Measurements from ENCODE around the gene HS3ST4. TPM values are rescaled to one million over a fixed set of nuclear protein-coding genes. Genes with fewer than 3 reads are reported as not detected.

HS3ST4 gene
- total RNA-seq, 1 experiment from 2014 or later: not detected

- Mint-ChIP-seq H3K4me3 (ENCODE audit: unreplicated experiment) (no peak overlapping the region), H3K27me3 (ENCODE audit: insufficient read depth, unreplicated experiment) (no peaks in the 10 kb centered on the region)
These were observed 214.1 kb downstream of the HS3ST4 start for GRCh38 chr16:25905810-25906209.

DNA sequence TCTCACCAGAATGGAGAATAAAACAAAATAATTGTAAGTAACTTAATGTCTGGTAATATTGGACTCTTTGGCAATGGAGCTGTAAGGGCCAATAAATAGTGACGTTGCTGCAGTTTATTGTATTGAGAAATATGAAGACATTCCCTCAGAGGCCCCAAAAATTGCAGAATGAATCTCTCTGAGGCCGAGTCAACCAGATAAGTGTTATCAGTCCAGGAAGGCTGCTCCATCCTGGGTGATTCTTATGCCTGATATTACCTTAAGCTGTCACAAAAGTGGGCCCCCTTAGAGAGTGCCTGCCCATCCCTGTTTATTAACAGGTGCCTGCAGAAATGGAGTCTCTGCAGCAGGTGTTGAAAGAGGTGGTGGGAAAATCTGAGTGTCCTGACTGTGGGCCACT, 219.2 kb downstream of the HS3ST4 start:
- Mint-ChIP-seq H3K4me3 (ENCODE audit: unreplicated experiment) (no peak overlapping the region), H3K4me1 (ENCODE audit: insufficient read depth, unreplicated experiment) (no peaks in the 10 kb centered on the region), H3K36me3 (ENCODE audit: insufficient read depth, unreplicated experiment) (no peaks in the 10 kb centered on the region), H3K27me3 (ENCODE audit: insufficient read depth, unreplicated experiment) (no peaks in the 10 kb centered on the region), H3K9me3 (ENCODE audit: unreplicated experiment) (peaks cover 15% of the 10 kb centered on the region), H3K27ac (ENCODE audit: low read depth, unreplicated experiment) (no peak overlapping the region)
- TF ChIP-seq, protein P1, sequence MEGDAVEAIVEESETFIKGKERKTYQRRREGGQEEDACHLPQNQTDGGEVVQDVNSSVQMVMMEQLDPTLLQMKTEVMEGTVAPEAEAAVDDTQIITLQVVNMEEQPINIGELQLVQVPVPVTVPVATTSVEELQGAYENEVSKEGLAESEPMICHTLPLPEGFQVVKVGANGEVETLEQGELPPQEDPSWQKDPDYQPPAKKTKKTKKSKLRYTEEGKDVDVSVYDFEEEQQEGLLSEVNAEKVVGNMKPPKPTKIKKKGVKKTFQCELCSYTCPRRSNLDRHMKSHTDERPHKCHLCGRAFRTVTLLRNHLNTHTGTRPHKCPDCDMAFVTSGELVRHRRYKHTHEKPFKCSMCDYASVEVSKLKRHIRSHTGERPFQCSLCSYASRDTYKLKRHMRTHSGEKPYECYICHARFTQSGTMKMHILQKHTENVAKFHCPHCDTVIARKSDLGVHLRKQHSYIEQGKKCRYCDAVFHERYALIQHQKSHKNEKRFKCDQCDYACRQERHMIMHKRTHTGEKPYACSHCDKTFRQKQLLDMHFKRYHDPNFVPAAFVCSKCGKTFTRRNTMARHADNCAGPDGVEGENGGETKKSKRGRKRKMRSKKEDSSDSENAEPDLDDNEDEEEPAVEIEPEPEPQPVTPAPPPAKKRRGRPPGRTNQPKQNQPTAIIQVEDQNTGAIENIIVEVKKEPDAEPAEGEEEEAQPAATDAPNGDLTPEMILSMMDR (IDR thresholded peaks at IDR 0.05; ENCODE audit: unreplicated experiment): no peak
- no peak for DNase-seq (ENCODE audit: unreplicated experiment)
- ChIA-PET POLR2A (no interaction called here), CTCF (no interaction called here)
- no TSS peak for BruUV-seq (replicated peaks)
- intact Hi-C loops (cut with micrococcal nuclease): no loop called here

More at GRCh38 chr16:25905810-25906209, 214.1 kb downstream of the HS3ST4 start:
- Mint-ChIP-seq H3K36me3 (ENCODE audit: insufficient read depth, unreplicated experiment) (no peaks in the 10 kb centered on the region), H3K27ac (ENCODE audit: low read depth, unreplicated experiment) (no peak overlapping the region), H3K4me1 (ENCODE audit: insufficient read depth, unreplicated experiment) (no peaks in the 10 kb centered on the region), H3K9me3 (ENCODE audit: unreplicated experiment) (peaks cover 57% of the 10 kb centered on the region)
- POLR2A ChIA-PET: no interaction called here
- CTCF ChIA-PET: no interaction called here
- BruUV-seq (replicated peaks): no TSS peak
- TF ChIP-seq, protein P1 (IDR thresholded peaks at IDR 0.05; ENCODE audit: unreplicated experiment): no peak
- no peak for DNase-seq (ENCODE audit: unreplicated experiment)
- intact Hi-C loops (cut with micrococcal nuclease): no loop called here

DNA sequence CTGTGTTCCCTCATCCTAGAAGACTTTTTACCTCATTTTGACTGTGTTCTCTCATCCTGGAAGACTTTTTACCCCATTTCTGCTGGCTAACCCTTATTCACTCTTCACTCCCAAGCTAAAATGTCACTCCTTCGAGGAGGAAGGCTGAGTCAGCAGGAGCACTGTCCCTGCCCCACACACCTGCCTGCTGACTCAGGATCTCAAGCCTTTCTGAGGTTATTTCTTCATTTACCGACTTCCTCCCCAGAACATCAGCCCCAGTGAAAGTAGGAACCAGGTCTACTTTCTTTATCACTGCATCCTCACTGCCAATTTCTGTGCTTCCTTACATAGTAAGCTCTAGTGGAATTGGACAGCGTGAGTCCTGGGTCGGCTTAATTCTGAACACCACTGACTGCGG, 220.6 kb downstream of the HS3ST4 start:
- POLR2A ChIA-PET: no interaction called here
- no peak for DNase-seq (ENCODE audit: unreplicated experiment)
- Mint-ChIP-seq H3K4me1 (ENCODE audit: insufficient read depth, unreplicated experiment) (no peaks in the 10 kb centered on the region), H3K4me3 (ENCODE audit: unreplicated experiment) (no peak overlapping the region), H3K36me3 (ENCODE audit: insufficient read depth, unreplicated experiment) (no peaks in the 10 kb centered on the region), H3K27ac (ENCODE audit: low read depth, unreplicated experiment) (no peak overlapping the region), H3K27me3 (ENCODE audit: insufficient read depth, unreplicated experiment) (no peaks in the 10 kb centered on the region), H3K9me3 (ENCODE audit: unreplicated experiment) (peaks cover 20% of the 10 kb centered on the region)
- CTCF ChIA-PET: interaction anchor here (0.7 kb wide), 1 partner anchor 687 kb away, joined by 3 read pairs; no protein-coding TSS in a partner anchor
- intact Hi-C loops (cut with micrococcal nuclease): no loop called here
- TF ChIP-seq, protein P1 (IDR thresholded peaks at IDR 0.05; ENCODE audit: unreplicated experiment): no peak
- BruUV-seq (replicated peaks): no TSS peak

- ChIA-PET CTCF (no interaction called here), POLR2A (no interaction called here)
- H3K27ac Mint-ChIP-seq (ENCODE audit: low read depth, unreplicated experiment): no peak overlapping the region
- H3K36me3 Mint-ChIP-seq (ENCODE audit: insufficient read depth, unreplicated experiment): no peaks in the 10 kb centered on the region
- no TSS peak for BruUV-seq (replicated peaks)
- TF ChIP-seq, protein P1 (IDR thresholded peaks at IDR 0.05; ENCODE audit: unreplicated experiment): no peak
- H3K9me3 Mint-ChIP-seq (ENCODE audit: unreplicated experiment): peaks cover 21% of the 10 kb centered on the region
- intact Hi-C loops (cut with micrococcal nuclease): no loop called here
- no peaks in the 10 kb centered on the region for H3K4me1 Mint-ChIP-seq (ENCODE audit: insufficient read depth, unreplicated experiment)
- DNase-seq (ENCODE audit: unreplicated experiment): no peak
- H3K4me3 Mint-ChIP-seq (ENCODE audit: unreplicated experiment): no peak overlapping the region
- no peaks in the 10 kb centered on the region for H3K27me3 Mint-ChIP-seq (ENCODE audit: insufficient read depth, unreplicated experiment)
These were observed 222.7 kb downstream of the HS3ST4 start for GRCh38 chr16:25914357-25914962.
